ENCODE data around the gene LHFPL3.

The LHFPL3 gene

DNA sequence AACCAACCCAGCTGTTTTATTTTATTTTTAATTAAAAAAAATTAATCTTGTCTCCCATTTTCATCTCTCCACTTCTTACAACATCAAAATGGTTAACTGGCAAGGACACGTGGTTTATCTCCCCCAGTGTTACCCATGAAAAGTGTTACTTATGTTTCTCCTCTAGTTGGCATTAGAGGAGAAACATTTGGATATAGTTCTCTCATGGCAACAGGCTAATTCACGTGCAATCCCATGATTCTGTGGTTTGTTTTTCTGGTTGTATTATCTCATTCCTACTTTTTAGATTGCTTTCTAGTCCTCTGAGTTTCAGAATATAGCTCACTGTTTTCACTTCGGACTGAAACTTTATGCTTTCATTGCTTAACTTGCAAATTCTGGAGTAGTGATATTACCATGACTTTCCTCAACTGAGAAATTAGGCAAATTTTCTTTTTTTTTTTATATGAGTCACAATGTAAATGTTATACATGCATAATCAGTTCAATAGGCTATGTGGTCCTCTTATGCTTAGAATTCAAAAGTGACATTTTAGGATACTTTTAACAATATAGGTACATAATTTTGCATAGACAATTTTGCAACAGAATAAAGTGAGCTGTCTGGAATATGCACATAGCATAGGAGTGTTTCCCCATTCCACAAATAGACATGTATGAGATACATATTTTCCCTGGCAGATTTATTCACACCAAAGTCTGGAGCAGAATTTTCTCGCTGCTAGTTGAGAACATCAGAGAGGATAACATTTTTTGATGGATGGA, 43.0 kb downstream of the LHFPL3 start:
- no peak for DNase-seq (ENCODE audit: low spot score)

DNA sequence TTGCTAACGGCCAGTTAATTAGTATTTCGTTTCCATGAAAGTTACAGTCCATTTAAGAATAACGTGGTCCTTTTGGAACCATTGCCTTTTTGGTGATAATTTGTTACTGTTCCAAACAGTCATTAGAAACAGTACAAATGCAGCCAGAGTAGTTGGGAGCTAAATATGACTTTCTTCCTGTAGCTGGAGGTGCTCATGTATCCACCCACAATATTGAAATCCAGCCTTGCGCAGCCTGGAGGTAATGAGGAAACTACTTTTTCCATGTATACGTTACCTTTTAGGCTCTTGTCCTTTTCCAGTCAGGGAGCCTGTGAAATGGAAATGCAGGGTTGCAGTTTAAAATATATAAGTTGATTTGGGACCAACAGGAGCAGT, 43.6 kb downstream of the LHFPL3 start:
- no peak for DNase-seq (ENCODE audit: low spot score)

DNA sequence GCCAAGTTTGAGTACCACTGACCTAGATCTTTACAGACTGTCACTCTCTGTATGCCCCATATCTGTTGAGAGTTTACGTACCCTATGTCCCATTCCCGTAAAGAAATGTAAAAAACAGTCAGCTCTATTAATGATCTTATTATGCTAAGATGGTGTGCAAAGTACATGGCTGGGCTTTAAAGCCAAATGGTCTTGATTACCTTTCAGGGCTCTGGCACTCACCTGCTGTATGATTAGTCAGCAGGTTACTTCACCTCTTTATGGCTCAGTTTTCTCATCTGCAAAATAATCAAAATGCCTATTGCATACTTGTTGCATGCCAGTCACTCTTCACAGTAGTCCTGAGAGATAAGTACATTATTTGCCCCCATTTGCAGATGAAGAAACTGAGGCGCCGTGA, 54.2 kb downstream of the LHFPL3 start:
- DNase-seq (ENCODE audit: low spot score): no peak

DNA sequence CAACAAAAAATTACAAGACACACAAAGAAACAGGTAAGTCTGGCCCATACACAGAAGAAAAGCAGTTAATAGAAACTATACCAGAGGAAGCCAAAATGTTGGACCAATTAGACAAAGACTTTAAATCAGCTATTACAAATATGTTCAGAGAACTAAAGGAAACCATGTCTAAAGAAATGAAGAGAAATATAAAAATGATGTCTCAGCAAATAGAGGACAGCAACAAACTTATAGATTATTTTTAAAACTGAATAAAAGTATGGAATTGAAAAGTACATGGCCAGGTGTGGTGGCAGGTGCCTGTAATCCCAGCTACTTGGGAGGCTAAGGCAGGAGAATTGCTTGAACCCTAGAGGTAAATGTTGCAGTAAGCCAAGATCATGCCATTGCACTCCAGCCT, 58.5 kb downstream of the LHFPL3 start:
- DNase-seq (ENCODE audit: low spot score): no peak

DNA sequence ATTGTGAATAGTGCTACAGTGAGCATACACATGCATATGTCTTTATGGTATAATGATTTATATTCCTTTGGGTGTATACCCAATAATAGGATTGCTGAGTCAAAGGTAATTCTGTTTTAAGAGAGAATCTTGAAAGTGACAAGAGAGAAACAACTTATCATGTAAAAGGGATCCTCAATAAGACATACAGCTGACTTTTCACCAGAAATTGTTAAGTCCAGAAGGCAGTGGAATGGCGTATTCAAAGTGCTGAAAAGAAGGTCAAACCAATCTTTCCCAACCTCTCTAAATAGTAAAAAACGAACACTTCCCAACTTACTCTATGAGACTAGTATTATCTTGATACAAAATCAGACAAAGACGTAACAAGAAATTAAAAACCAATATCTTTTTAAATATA, 59.8 kb downstream of the LHFPL3 start:
- no peak for DNase-seq (ENCODE audit: low spot score)

DNA sequence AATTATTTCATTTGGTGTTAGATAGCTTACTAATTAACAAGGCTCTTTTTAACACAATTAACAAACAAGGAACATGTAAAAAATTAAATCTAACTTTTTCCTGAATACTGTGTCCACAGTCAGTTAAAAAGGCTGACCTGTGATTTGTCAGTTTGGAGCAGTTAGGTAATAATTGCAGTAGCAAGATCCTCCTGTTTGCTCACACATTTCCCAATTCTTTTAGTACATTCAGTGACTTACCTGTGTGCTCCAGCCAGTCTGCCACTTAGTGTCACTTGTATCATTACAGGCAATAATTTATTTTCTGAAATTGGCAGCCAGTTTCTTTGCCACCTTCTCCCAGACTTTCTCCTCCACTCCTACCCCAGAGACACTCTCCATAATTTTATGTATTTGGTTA, 66.8 kb downstream of the LHFPL3 start:
- DNase-seq (ENCODE audit: low spot score): no peak

DNA sequence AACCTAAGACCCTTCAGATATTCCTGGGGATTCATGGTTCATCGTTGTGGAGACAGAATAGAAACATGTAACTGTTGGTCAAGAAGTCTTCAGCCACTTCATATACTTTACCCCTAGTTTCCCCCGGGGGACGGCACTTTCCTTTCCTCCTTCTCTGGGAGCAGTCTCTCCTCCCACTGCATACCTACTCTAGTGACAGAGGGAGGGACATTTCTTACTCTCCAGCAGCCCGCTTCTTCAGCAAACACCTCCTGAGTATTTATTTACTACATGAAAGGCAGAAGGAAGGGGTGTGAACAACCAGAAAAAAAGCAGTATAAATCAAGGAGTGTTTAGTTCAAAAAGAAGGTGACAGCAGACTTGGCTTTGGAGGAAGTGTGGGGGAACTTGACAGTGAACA, 69.0 kb downstream of the LHFPL3 start:
- no peak for DNase-seq (ENCODE audit: low spot score)

DNA sequence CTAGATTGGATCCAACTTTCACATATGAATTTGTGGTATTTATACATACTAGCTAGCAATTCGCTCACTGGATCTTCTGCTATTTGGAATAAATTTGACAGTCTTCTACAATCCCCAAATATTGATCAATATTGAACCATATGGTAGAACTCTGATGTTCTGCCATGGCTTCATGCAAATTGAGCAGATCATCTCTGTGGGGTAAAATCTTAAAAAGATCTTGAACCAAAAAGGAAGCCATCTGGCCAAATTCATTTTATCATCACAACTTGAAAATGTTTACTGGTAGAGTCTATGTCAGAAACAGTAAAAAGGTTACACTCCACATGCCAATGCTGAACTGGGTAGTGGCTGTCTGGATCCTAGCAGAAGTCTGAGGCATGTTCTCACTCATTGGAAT, 80.0 kb downstream of the LHFPL3 start:
- no peak for DNase-seq (ENCODE audit: low spot score)

DNA sequence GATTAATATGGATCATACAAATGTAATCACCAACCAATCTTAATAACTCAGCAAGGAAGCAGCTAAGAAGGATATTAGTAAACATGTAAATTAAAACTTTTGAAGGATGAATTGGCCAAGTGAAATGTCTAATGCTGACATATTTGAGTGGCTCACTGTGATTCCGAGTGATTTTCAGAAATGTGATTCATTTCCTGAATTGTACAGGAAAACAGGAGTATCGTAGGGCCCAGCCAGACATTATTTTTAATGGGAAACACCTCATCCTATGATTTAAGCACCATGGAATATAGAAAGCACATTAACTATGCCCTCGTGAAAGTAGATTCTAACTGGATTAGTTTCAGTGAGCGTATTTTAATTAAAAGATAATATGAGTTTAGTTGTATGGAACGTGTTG, 82.3 kb downstream of the LHFPL3 start:
- DNase-seq (ENCODE audit: low spot score): no peak

DNA sequence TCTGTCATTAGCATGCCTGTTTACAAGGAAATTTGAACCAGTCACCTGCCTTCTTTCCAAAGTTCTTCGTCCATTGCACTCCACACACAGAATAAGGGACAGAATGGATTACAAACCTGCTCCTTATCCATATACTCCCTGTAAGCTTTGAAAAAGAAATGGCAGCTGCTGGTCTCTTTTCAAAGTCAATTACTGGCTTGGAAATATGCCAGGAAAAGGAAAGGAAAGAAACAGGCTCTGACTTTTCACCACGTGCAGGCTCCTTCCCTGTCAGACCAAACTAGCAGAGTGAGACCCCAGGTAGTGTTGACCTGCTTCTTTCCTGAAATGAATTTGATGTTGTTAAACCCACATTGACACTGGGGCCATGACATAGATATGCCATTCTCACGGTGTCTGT, 84.5 kb downstream of the LHFPL3 start:
- no peak for DNase-seq (ENCODE audit: low spot score)

DNA sequence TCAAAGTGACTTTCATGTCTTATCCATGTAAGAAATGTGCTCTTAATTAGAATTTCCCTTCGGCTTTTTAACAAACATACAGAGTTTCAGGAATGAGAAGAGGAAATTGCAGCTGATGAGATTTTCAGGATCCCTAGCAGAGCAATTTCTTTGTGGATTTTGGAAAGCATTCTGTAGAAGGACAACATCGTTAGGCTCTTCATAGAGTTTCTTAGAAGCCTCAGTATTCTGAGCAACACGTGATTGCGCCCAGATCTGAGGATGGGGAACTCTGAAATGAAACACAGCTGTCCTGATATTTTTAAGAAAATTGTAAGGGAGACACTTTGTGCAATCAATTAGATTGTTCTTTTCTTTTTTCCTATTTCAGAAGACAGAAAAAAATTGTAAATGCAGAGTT, 85.8 kb downstream of the LHFPL3 start:
- DNase-seq (ENCODE audit: low spot score): no peak

DNA sequence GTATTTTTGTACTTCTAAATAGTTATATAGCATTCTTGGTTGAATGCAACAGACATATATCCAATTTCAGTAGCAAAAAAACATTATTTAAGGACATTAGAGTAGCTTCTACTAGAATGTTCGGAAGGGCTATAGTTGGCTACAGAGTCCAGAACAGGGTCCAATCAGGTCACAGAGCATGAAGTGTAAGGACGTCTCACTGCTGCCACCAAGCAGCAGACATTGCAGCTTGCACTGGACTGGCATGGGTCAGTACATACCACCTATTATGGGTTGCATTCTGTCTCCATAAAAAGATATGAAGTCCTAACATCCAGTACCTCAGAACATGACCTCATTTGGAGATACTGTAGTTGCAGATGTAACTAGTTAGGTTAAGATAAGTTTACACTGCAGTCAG, 87.3 kb downstream of the LHFPL3 start:
- no peak for DNase-seq (ENCODE audit: low spot score)

DNA sequence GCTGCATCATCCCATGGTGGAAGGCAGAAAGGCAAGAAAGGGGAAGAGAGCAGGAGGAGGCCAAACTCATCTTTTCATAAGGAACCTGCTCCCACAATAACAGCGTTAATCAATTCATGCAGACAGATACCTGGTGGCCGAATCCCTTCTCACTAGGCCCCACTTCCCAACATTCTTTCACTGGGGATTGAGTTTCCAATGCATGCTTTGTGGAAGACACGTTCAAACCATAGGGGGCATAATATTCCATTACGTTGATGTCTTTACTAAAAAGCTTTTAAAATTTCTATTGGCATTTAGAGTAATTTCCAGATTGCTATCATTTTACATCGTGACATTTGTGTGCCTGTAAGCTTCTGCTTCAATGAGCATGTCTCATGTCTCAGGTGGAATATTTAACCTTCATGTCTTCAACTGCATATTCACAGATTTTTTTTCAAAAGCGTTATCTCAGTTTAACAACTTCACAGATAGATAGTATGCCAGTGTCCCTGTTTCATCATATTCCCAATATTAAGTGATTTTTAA, 88.5 kb downstream of the LHFPL3 start:
- DNase-seq (ENCODE audit: low spot score): no peak

DNA sequence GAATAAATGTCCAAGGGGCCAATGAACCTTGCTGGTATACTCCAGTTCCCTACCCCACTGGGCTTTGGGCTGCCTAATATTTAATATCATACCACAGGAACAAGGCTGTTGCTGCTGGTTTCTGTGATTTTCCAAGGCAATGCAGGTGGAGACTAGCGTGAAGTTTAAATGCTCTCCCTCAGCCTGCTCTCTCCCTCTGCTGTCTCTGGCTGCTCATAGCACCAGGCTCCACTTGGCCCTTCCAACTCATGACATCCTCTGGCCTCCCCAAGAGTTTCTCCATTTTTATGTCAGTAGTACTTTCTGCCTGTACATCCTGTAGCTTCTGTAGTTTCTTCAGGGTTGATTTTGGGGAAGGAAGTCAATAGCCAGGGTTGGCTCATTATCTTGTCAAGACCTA, 103.5 kb downstream of the LHFPL3 start:
- no peak for DNase-seq (ENCODE audit: low spot score)

DNA sequence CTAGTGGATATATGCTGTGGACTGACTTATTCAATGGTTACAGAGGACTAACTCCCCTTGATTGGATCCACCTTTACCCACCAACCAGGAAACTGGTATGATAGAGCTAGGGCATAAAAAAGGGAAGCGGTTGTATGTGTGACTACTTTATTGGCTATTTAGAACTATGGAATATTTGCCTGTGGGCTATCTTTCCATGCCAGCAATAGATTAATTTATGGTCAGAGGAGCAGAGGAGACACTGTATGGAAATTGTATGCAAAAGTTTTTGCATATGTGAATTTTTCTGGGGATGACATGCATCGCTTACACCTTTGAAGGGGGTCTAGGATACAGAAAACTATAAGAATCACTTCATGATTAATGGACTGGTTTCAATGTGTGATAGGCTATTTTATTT, 105.7 kb downstream of the LHFPL3 start:
- DNase-seq (ENCODE audit: low spot score): no peak

DNA sequence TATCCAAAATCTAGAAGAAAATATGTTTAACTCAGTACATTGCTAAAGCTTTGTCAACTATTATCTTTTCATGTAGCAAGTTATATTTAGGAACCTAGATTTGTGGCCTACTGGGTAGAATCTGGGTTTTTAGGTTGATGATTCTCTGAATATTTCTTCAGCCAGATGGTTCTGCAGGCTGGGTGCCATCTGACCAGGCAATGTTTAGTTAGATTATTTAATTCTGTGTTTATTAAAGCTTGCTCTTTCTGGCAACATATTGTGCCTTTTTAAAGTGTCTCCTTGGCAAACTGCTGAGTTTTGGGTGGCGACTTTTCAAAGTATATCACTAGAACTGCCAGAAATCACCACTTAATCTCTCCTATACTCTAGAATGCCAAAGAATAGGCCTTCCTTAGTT, 114.1 kb downstream of the LHFPL3 start:
- no peak for DNase-seq (ENCODE audit: low spot score)

DNA sequence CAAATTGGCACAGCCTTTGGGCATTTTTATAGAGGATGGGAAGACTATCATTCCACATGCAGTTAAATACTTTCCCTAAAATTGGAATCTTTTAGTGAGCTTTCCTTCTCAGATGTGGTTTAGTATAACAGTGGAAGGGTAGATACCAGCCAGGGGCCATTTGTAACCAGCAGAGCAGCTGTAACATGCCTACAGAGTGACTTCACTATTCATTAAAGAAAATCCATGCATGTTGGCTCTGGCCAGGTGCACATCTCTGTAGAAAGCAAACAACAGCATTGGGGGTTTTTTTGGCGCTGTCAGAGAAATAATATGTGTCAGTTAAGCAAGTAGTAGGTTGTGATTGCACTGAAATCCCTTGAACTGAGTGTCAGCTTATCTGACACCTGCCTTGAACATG, 115.6 kb downstream of the LHFPL3 start:
- DNase-seq (ENCODE audit: low spot score): no peak

DNA sequence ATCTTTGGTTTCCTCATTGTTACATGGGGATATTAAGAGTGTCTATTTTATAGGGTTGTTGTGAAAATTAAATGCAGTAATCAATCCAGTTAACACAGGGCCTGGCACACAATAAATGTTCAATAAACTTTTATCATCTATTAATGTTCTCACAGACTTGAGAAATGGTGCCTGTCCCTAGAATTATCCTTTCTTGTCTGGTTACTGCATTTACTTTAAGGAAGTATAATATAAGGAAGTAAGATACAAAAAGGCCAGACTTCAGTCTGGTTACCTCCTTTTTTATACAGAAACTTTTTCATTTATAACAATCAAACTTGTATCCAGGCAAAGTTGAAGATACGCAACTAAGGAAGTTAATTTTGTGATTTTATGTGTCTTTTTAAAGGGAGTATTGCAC, 117.0 kb downstream of the LHFPL3 start:
- DNase-seq (ENCODE audit: low spot score): no peak

DNA sequence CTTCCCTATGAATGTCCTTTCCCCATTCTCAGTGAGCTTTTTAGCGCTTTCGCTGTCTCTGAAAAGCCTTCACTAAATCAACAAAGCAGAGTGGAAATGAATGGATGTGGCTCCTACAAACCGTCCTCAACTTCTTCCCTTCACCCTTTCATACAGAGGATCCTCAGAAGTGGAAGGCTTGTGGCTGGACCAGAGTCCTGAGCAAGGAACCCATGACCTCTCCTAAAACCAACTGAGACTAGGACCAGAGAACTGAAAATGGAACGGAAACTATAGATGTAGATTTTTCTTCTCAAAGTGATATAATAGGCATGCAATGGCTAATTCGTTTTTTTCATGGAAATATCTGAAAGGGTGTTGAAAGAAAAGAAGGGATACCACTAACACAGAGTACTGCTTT, 122.5 kb downstream of the LHFPL3 start:
- DNase-seq (ENCODE audit: low spot score): no peak

DNA sequence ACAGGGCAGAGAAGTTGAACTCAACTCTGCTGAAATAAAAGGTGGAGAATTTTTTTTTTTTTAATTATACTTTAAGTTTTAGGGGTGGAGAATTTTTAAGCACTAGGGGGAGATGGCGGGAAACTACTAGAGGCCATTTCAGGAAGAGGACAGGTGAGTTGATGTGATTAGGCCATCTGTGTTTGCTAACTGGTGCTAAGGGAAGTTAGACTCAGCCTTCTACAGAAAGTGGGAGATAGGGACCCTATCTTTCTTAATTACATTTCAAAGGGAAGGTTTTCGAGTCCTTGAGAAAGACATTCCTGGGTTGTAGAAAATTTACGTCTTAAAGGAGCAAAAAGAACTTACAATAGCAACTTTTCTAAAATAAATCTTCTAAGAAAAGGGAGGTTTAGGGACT, 124.8 kb downstream of the LHFPL3 start:
- DNase-seq (ENCODE audit: low spot score): no peak

DNA sequence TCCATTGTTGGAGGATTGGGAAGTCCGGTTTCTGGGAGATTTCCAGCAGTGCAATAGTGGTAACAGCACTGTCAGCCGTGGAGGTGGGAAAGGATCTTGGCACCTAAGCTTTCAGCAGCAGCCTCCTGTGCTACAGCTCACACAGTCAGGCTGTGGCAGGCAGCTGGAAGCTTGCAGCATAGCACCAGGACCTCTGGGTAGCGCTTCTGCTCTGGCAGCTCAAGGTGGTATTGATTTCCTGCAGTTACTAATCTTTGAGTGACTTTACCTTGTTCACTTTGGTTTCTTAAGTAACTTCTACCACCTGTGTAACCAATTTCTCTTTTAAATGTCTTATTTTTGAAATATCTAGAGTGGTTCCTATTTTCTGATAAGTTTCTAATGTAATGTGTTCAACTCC, 130.5 kb downstream of the LHFPL3 start:
- no peak for DNase-seq (ENCODE audit: low spot score)

DNA sequence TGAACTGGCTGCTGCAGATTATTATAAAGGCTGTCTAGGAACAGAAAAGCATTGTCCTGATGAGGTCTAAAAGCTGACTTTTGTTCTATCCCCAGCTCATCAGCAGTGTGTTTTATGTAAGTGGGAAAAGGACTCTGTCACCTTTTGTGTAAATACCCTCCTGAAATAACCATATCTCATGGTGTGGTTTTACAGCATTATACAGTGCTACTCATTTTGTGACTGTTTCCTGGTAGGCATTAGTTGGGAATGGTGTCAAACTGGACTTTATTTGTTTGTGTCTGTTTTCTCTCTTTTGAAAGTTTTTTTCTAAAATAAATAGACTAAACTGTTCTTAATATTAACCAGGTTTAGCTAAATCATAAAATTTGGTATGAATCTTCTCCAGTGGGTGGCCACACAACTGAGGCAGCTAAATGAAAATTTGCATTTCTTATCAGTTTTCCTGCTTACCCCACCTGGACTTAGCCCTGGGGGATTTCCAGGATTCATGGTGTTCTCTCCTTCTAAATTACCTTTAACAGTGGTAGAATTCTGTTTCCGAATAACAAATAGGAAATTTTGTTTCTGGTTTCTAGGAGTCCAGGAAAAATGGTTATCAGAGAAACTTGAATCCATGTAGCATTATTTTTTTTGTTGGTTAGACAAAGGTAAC, 140.9 kb downstream of the LHFPL3 start:
- no peak for DNase-seq (ENCODE audit: low spot score)

DNA sequence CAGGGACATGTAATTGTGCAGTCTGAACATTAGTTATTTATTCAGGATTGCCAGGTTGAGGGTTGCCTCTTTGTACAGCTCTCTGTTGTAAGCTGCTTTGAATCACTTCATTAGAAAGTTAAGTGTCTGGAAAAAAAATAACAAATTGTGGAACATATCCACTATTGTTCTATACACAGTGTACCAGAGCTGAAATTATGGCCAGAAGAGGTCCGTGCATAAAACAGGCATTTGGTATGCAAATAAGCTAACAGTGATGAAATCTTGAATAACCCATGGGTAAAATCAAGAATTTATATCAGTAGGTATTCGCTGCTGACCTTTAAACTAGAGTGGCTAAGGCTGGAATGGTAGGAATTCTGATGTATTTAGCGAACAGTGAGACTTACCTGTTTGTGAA, 152.1 kb downstream of the LHFPL3 start:
- DNase-seq (ENCODE audit: low spot score): no peak
